HepG2 (cell line): ENCODE data around the gene XRCC5. TPM values are rescaled to one million over a fixed set of nuclear protein-coding genes. Genes with fewer than 3 reads are reported as not detected.
A peak's percentile ranks its signal among the peaks of the same experiment; 100 is the strongest.

Source experiments
- AGO1 ChIP-seq: fragments of 200-400 bp; formaldehyde crosslinking; IDR thresholded peaks from 2 replicates; pipeline ENCODE4 v1.6.1; 2017; ENCODE audit warnings: mild to moderate bottlenecking, low read depth, low read length, moderate library complexity; ENCODE audit not compliant: poor library complexity, severe bottlenecking
- HDAC1 ChIP-seq: sonication (generic); formaldehyde crosslinking; IDR thresholded peaks from 2 replicates; pipeline ENCODE4 v1.5.1; 2020; ENCODE audit warnings: mild to moderate bottlenecking, missing genetic modification reagents
- SAP130 ChIP-seq: IDR thresholded peaks from 2 replicates; pipeline ENCODE4 v1.6.1; 2016; ENCODE audit warnings: low read depth
- SRY ChIP-seq: sonication (generic); formaldehyde crosslinking; IDR thresholded peaks from 2 replicates; pipeline ENCODE4 v1.8.0; 2022; ENCODE audit warnings: mild to moderate bottlenecking, missing genetic modification reagents
- YEATS4 ChIP-seq: sonication (generic); formaldehyde crosslinking; IDR thresholded peaks from 2 replicates; pipeline ENCODE4 v1.4.0; 2020; ENCODE audit warnings: missing genetic modification reagents, borderline replicate concordance
- ZBTB21 ChIP-seq: sonication (generic); formaldehyde crosslinking; IDR thresholded peaks from 2 replicates; pipeline ENCODE4 v1.4.0; 2020; ENCODE audit warnings: missing genetic modification reagents
- ZFP36L1 ChIP-seq: sonication (generic); formaldehyde crosslinking; IDR thresholded peaks from 2 replicates; pipeline ENCODE4 v1.8.0; 2022; ENCODE audit warnings: mild to moderate bottlenecking, missing genetic modification reagents, moderate library complexity
- ZNF34 ChIP-seq: sonication (generic); formaldehyde crosslinking; IDR thresholded peaks from 2 replicates; pipeline ENCODE4 v1.4.0; 2020; ENCODE audit warnings: mild to moderate bottlenecking, missing genetic modification reagents, borderline replicate concordance
- ZNF343 ChIP-seq: sonication (generic); formaldehyde crosslinking; IDR thresholded peaks from 2 replicates; pipeline ENCODE4 v1.4.0; 2020; ENCODE audit warnings: mild to moderate bottlenecking, missing genetic modification reagents
- ZNF567 ChIP-seq: sonication (generic); formaldehyde crosslinking; IDR thresholded peaks from 2 replicates; pipeline ENCODE4 v1.8.1; 2023; ENCODE audit warnings: mild to moderate bottlenecking, missing genetic modification reagents, borderline replicate concordance
- polyA plus RNA-seq, 8 experiments: library from polyadenylated mRNA; depleted of rRNA in 3 of 8; stranded (reverse) in 7 of 8; unstranded in 1 of 8; fragments of >200 nt; fragmentation: Illumina TruSeq in 4 of 8; extraction: Trizol in 4 of 8; gene quantifications; 2 replicates each; pipeline versions ENCODE4 v1.2.1 to v1.2.3, GENCODE V29; 2011 to 2016; ENCODE audit warnings: low read depth in 4 of 8, missing spikeins in 1 of 8, mixed read lengths in 1 of 8; ENCODE audit not compliant: insufficient read depth in 1 of 8
- total RNA-seq, 5 experiments: library from RNA; depleted of rRNA; stranded (reverse); fragments of >200 nt; fragmentation: Illumina TruSeq; extraction: Trizol; gene quantifications; 2 replicates each; pipeline ENCODE4 v1.2.3, GENCODE V29; 2016; ENCODE audit warnings: low read depth in 1 of 5
- TF ChIP-seq, protein P1 (sequence below): sonication (generic); formaldehyde crosslinking; IDR thresholded peaks from 2 replicates; pipeline ENCODE4 v1.5.0; 2020; ENCODE audit warnings: mild to moderate bottlenecking, missing genetic modification reagents
- TF ChIP-seq, protein P2 (sequence below): sonication (generic); formaldehyde crosslinking; IDR thresholded peaks from 2 replicates; pipeline ENCODE4 v1.4.0; 2020; ENCODE audit warnings: missing genetic modification reagents, borderline replicate concordance
- TF ChIP-seq, protein P3 (sequence below): conservative IDR thresholded peaks from 2 replicates; pipeline ENCODE4 v1.6.1; 2018; ENCODE audit warnings: missing genetic modification reagents
- TF ChIP-seq, protein P4 (sequence below): sonication (generic); formaldehyde crosslinking; IDR thresholded peaks from 2 replicates; pipeline ENCODE4 v1.4.0; 2020; ENCODE audit warnings: mild to moderate bottlenecking, missing genetic modification reagents
- TF ChIP-seq, protein P5 (sequence below): sonication (generic); formaldehyde crosslinking; IDR thresholded peaks from 2 replicates; pipeline ENCODE4 v1.5.0; 2020; ENCODE audit warnings: missing genetic modification reagents
- TF ChIP-seq, protein P6 (sequence below): sonication (generic); formaldehyde crosslinking; IDR thresholded peaks from 2 replicates; pipeline ENCODE4 v1.4.0; 2020; ENCODE audit warnings: missing genetic modification reagents

Gene XRCC5
- total and polyA plus RNA-seq, 2 of the 13 experiments (the other 11 are each of a cell fraction or from before 2014, with no cell fraction given): 264 to 454 TPM

DNA sequence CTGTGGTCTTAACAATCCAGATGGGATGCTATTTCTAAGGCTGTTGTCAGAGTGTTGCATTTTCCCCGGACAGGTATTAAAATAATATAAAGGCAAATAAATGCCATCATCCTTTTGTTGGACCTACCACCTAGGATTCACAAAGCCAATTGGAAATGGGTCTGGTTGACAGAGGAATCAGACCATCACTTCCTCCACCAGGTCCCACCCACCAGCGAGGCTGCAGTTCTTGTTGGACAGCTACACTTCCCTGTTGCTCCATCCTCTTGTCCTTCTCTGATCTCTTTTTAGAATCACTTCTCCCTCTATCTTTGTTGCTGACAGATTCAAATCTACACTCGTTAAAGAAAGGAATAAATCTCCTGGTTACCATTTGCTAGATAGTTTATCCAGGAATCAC lies 26.3 kb upstream of the XRCC5 start (continued):
- TF ChIP-seq, protein P1, sequence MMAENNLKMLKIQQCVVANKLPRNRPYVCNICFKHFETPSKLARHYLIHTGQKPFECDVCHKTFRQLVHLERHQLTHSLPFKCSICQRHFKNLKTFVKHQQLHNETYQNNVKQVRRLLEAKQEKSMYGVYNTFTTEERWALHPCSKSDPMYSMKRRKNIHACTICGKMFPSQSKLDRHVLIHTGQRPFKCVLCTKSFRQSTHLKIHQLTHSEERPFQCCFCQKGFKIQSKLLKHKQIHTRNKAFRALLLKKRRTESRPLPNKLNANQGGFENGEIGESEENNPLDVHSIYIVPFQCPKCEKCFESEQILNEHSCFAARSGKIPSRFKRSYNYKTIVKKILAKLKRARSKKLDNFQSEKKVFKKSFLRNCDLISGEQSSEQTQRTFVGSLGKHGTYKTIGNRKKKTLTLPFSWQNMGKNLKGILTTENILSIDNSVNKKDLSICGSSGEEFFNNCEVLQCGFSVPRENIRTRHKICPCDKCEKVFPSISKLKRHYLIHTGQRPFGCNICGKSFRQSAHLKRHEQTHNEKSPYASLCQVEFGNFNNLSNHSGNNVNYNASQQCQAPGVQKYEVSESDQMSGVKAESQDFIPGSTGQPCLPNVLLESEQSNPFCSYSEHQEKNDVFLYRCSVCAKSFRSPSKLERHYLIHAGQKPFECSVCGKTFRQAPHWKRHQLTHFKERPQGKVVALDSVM: no peak
- TF ChIP-seq SRY (CRISPR knock-in tag) (no peak), ZNF34 (CRISPR knock-in tag) (no peak), ZFP36L1 (0 out of 2 replicates have a peak, but pooled peaks have one; percentile 12), AGO1 (no peak), HDAC1 (peak; percentile 33; the same call in 1 of the 2 replicates), ZNF567 (CRISPR knock-in tag) (no peak), SAP130 (peak; percentile 43; the same call in 1 of the 2 replicates), YEATS4 (CRISPR knock-in tag) (no peak), ZNF343 (CRISPR knock-in tag) (no peak), ZBTB21 (CRISPR knock-in tag) (no peak)
- TF ChIP-seq, protein P2, sequence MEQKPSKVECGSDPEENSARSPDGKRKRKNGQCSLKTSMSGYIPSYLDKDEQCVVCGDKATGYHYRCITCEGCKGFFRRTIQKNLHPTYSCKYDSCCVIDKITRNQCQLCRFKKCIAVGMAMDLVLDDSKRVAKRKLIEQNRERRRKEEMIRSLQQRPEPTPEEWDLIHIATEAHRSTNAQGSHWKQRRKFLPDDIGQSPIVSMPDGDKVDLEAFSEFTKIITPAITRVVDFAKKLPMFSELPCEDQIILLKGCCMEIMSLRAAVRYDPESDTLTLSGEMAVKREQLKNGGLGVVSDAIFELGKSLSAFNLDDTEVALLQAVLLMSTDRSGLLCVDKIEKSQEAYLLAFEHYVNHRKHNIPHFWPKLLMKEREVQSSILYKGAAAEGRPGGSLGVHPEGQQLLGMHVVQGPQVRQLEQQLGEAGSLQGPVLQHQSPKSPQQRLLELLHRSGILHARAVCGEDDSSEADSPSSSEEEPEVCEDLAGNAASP (CRISPR knock-in tag): 0 out of 2 replicates have a peak, but pooled peaks have one; percentile 12
- TF ChIP-seq, protein P3, sequence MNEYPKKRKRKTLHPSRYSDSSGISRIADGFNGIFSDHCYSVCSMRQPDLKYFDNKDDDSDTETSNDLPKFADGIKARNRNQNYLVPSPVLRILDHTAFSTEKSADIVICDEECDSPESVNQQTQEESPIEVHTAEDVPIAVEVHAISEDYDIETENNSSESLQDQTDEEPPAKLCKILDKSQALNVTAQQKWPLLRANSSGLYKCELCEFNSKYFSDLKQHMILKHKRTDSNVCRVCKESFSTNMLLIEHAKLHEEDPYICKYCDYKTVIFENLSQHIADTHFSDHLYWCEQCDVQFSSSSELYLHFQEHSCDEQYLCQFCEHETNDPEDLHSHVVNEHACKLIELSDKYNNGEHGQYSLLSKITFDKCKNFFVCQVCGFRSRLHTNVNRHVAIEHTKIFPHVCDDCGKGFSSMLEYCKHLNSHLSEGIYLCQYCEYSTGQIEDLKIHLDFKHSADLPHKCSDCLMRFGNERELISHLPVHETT: no peak
- TF ChIP-seq, protein P4, sequence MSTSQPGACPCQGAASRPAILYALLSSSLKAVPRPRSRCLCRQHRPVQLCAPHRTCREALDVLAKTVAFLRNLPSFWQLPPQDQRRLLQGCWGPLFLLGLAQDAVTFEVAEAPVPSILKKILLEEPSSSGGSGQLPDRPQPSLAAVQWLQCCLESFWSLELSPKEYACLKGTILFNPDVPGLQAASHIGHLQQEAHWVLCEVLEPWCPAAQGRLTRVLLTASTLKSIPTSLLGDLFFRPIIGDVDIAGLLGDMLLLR (CRISPR knock-in tag): no peak
- TF ChIP-seq, protein P5, sequence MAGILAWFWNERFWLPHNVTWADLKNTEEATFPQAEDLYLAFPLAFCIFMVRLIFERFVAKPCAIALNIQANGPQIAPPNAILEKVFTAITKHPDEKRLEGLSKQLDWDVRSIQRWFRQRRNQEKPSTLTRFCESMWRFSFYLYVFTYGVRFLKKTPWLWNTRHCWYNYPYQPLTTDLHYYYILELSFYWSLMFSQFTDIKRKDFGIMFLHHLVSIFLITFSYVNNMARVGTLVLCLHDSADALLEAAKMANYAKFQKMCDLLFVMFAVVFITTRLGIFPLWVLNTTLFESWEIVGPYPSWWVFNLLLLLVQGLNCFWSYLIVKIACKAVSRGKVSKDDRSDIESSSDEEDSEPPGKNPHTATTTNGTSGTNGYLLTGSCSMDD: no peak
- TF ChIP-seq, protein P6, sequence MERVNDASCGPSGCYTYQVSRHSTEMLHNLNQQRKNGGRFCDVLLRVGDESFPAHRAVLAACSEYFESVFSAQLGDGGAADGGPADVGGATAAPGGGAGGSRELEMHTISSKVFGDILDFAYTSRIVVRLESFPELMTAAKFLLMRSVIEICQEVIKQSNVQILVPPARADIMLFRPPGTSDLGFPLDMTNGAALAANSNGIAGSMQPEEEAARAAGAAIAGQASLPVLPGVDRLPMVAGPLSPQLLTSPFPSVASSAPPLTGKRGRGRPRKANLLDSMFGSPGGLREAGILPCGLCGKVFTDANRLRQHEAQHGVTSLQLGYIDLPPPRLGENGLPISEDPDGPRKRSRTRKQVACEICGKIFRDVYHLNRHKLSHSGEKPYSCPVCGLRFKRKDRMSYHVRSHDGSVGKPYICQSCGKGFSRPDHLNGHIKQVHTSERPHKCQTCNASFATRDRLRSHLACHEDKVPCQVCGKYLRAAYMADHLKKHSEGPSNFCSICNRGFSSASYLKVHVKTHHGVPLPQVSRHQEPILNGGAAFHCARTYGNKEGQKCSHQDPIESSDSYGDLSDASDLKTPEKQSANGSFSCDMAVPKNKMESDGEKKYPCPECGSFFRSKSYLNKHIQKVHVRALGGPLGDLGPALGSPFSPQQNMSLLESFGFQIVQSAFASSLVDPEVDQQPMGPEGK: 0 out of 2 replicates have a peak, but pooled peaks have one; percentile 0
